Osteoblast (primary cell): Measurements from ENCODE around the gene HAAO. TPM values are rescaled to one million over a fixed set of nuclear protein-coding genes. Genes with fewer than 3 reads are reported as not detected.
A peak's percentile ranks its signal among the peaks of the same experiment; 100 is the strongest.

Experiments used
- DNase-seq: peaks from one replicate; pipeline ENCODE4 v3.0.0; 2011; ENCODE audit warnings: low spot score, mixed read lengths; ENCODE audit not compliant: insufficient read length; ENCODE audit errors: missing footprints
- H2AFZ ChIP-seq: 2 replicates; pipeline ENCODE4 v1.6.0; 2011; ENCODE audit warnings: mild to moderate bottlenecking, low read length
- H3K27ac ChIP-seq: 2 replicates; pipeline ENCODE4 v1.5.1; 2011; ENCODE audit warnings: mild to moderate bottlenecking, low read depth, low read length, moderate library complexity
- H3K27me3 ChIP-seq: 2 replicates; pipeline ENCODE4 v1.6.0; 2012; ENCODE audit warnings: mild to moderate bottlenecking, control low read depth, inconsistent platforms, low read length, moderate library complexity; ENCODE audit not compliant: insufficient read depth
- H3K36me3 ChIP-seq: 2 replicates; pipeline ENCODE4 v1.5.1; 2011; ENCODE audit warnings: mild to moderate bottlenecking, low read length, control low read depth, moderate library complexity; ENCODE audit not compliant: insufficient read depth
- H3K4me1 ChIP-seq: 2 replicates; pipeline ENCODE4 v1.5.1; 2011; ENCODE audit warnings: mild to moderate bottlenecking, low read length, control low read depth, moderate library complexity; ENCODE audit not compliant: insufficient read depth
- H3K4me2 ChIP-seq: 2 replicates; pipeline ENCODE4 v1.6.0; 2011; ENCODE audit warnings: mild to moderate bottlenecking, low read length; ENCODE audit not compliant: insufficient read depth
- H3K4me3 ChIP-seq: fragments of 200-600 bp; sonication (generic); 3 replicates; pipeline ENCODE4 v1.5.1; 2012; ENCODE audit warnings: mild to moderate bottlenecking, low read length, inconsistent platforms; ENCODE audit not compliant: insufficient read depth
- H3K79me2 ChIP-seq: 2 replicates; pipeline ENCODE4 v1.6.0; 2012; ENCODE audit warnings: mild to moderate bottlenecking, low read length, control low read depth, inconsistent platforms; ENCODE audit not compliant: insufficient read depth
- H3K9me3 ChIP-seq: 2 replicates; pipeline ENCODE4 v1.5.1; 2011; ENCODE audit warnings: low read depth, low read length, control low read depth
- H4K20me1 ChIP-seq: 2 replicates; pipeline ENCODE4 v1.6.0; 2012; ENCODE audit warnings: mild to moderate bottlenecking, low read length, control low read depth; ENCODE audit not compliant: insufficient read depth
- CTCF ChIP-seq: IDR thresholded peaks from 2 replicates; pipeline ENCODE4 v1.5.1; 2011; ENCODE audit warnings: mild to moderate bottlenecking, low read depth, low read length, moderate library complexity; ENCODE audit errors: extremely low read depth
- total RNA-seq: library from RNA; depleted of rRNA; stranded (reverse); fragments of >200 nt; gene quantifications from 2 replicates; pipeline ENCODE4 v1.2.3, GENCODE V29; 2012

HAAO gene
- total RNA-seq, 1 donor = 0.72 TPM

- H3K27ac ChIP-seq = no peak overlapping the region
These were observed 8.0 kb downstream of the HAAO start for GRCh38 chr2:42784204-42784880.

GRCh38 chr2:42783511-42783910 is 8.9 kb downstream of the HAAO start:
- no peaks in the 10 kb centered on the region for H3K4me1 ChIP-seq
- no peaks in the 10 kb centered on the region for H3K27me3 ChIP-seq
- no peaks in the 10 kb centered on the region for H4K20me1 ChIP-seq
- DNase-seq = no peak
- no peaks in the 10 kb centered on the region for H3K9me3 ChIP-seq
- no peak overlapping the region for H2AFZ ChIP-seq
- no peaks in the 10 kb centered on the region for H3K79me2 ChIP-seq
- H3K4me2 ChIP-seq = no peak overlapping the region
- H3K4me3 ChIP-seq = no peak overlapping the region
- H3K27ac ChIP-seq = no peak overlapping the region
- TF ChIP-seq CTCF = no peak
- H3K36me3 ChIP-seq = no peaks in the 10 kb centered on the region

More at GRCh38 chr2:42784204-42784880, 8.0 kb downstream of the HAAO start:
- Histone ChIP-seq H3K9me3 (no peaks in the 10 kb centered on the region), H3K4me1 (no peaks in the 10 kb centered on the region), H4K20me1 (no peaks in the 10 kb centered on the region), H3K4me2 (no peak overlapping the region), H3K4me3 (no peak overlapping the region), H3K27me3 (no peaks in the 10 kb centered on the region), H2AFZ (no peak overlapping the region), H3K36me3 (no peaks in the 10 kb centered on the region), H3K79me2 (no peaks in the 10 kb centered on the region)
- peak; percentile 41 for DNase-seq
- no peak for TF ChIP-seq CTCF

- no peak overlapping the region for H3K4me2 ChIP-seq
- no peaks in the 10 kb centered on the region for H3K36me3 ChIP-seq
- DNase-seq = no peak
- H2AFZ ChIP-seq = no peak overlapping the region
- no peaks in the 10 kb centered on the region for H3K27me3 ChIP-seq
- no peak overlapping the region for H3K4me3 ChIP-seq
- no peaks in the 10 kb centered on the region for H4K20me1 ChIP-seq
- no peak for TF ChIP-seq CTCF
- H3K27ac ChIP-seq = no peak overlapping the region
- no peaks in the 10 kb centered on the region for H3K79me2 ChIP-seq
- no peaks in the 10 kb centered on the region for H3K4me1 ChIP-seq
- H3K9me3 ChIP-seq = no peaks in the 10 kb centered on the region
These were observed 11.2 kb downstream of the HAAO start for GRCh38 chr2:42781181-42781580.

DNA sequence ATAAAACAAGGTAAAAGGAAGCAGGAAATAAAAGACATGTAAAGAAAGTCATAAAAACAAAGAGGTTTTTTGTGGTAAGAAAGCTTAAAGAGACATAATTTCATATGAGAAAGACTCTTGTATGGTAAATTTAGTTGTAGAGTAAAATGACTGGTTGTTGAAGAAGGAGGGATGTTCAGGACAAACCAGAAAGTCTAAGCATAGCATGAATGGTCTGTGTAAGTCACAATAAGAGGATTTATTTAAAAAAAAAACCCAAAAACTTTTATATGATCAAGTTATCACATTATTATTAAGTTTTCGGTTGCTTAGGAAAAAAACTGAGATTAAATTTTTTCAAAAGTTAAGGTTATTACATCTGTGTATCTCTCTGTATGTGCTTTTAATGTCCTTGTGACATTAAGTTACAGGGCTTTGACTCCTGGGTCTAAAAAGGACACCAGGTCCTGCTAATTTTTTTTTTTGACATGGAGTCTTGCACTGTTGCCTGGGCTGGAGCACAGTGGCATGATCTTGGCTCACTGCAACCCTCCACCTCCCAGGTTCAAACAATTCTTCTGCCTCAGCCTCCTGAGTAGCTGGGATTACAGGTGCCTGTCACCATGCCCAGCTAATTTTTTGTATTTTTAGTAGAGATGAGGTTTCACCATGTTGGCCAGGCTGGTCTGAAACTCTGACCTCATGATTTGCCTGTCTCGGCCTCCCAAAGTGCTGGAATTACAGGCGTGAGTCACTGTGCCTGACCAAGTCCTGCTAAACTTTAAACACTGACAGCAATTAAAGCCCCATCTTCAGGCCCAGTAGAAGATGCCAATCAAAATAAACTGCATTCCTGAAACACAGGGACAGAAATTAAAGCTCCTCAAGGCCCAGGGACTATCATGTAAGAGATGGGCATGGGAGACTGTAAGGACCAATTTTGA is 14.2 kb downstream of the HAAO start:
- Histone ChIP-seq H3K4me2 (no peak overlapping the region), H3K4me1 (no peaks in the 10 kb centered on the region), H3K79me2 (no peaks in the 10 kb centered on the region), H2AFZ (no peak overlapping the region), H3K27ac (no peak overlapping the region), H3K4me3 (no peak overlapping the region), H3K27me3 (no peaks in the 10 kb centered on the region), H3K9me3 (no peaks in the 10 kb centered on the region), H4K20me1 (no peaks in the 10 kb centered on the region), H3K36me3 (no peaks in the 10 kb centered on the region)
- no peak for TF ChIP-seq CTCF
- DNase-seq = no peak
